GM19099 (cell line): ENCODE results near the gene RAD18.

Experiments
- POLR2A ChIP-seq: IDR thresholded peaks from 3 replicates; pipeline ENCODE4 v1.6.1; 2011; ENCODE audit warnings: low read depth; ENCODE audit not compliant: insufficient read length; ENCODE audit errors: extremely low read depth

RAD18 gene

GRCh38 chr3:8854656-8855055 lies 108.6 kb downstream of the RAD18 start:
- TF ChIP-seq POLR2A, result no peak

GRCh38 chr3:8853081-8853480 lies 110.2 kb downstream of the RAD18 start:
- no peak for TF ChIP-seq POLR2A

GRCh38 chr3:8852511-8852910 lies 110.8 kb downstream of the RAD18 start:
- TF ChIP-seq POLR2A, result no peak

GRCh38 chr3:8851703-8852102 lies 111.6 kb downstream of the RAD18 start:
- no peak for TF ChIP-seq POLR2A

GRCh38 chr3:8848696-8849131 lies 114.6 kb downstream of the RAD18 start:
- TF ChIP-seq POLR2A, result no peak

GRCh38 chr3:8847317-8847716 lies 116.0 kb downstream of the RAD18 start:
- TF ChIP-seq POLR2A, result no peak

GRCh38 chr3:8846176-8846575 lies 117.1 kb downstream of the RAD18 start:
- no peak for TF ChIP-seq POLR2A

GRCh38 chr3:8845641-8846040 lies 117.6 kb downstream of the RAD18 start:
- TF ChIP-seq POLR2A, result no peak

- TF ChIP-seq POLR2A, result no peak
Measured at GRCh38 chr3:8843347-8843746, 119.9 kb downstream of the RAD18 start.

GRCh38 chr3:8842293-8842692 lies 121.0 kb downstream of the RAD18 start:
- no peak for TF ChIP-seq POLR2A

GRCh38 chr3:8841472-8841871 lies 121.8 kb downstream of the RAD18 start:
- no peak for TF ChIP-seq POLR2A

GRCh38 chr3:8840556-8840955 lies 122.7 kb downstream of the RAD18 start:
- TF ChIP-seq POLR2A, result no peak

- TF ChIP-seq POLR2A, result no peak
Measured at GRCh38 chr3:8839607-8840325, 123.5 kb downstream of the RAD18 start.

- TF ChIP-seq POLR2A, result no peak
Measured at GRCh38 chr3:8838765-8839423, 124.4 kb downstream of the RAD18 start.

GRCh38 chr3:8838234-8838633 lies 125.0 kb downstream of the RAD18 start:
- TF ChIP-seq POLR2A, result no peak

- TF ChIP-seq POLR2A, result no peak
Measured at GRCh38 chr3:8837162-8837561, 126.1 kb downstream of the RAD18 start.

GRCh38 chr3:8836096-8836495 lies 127.2 kb downstream of the RAD18 start:
- no peak for TF ChIP-seq POLR2A

GRCh38 chr3:8835385-8835784 lies 127.9 kb downstream of the RAD18 start:
- no peak for TF ChIP-seq POLR2A
